ENCODE results near the gene PRM2.

DNA sequence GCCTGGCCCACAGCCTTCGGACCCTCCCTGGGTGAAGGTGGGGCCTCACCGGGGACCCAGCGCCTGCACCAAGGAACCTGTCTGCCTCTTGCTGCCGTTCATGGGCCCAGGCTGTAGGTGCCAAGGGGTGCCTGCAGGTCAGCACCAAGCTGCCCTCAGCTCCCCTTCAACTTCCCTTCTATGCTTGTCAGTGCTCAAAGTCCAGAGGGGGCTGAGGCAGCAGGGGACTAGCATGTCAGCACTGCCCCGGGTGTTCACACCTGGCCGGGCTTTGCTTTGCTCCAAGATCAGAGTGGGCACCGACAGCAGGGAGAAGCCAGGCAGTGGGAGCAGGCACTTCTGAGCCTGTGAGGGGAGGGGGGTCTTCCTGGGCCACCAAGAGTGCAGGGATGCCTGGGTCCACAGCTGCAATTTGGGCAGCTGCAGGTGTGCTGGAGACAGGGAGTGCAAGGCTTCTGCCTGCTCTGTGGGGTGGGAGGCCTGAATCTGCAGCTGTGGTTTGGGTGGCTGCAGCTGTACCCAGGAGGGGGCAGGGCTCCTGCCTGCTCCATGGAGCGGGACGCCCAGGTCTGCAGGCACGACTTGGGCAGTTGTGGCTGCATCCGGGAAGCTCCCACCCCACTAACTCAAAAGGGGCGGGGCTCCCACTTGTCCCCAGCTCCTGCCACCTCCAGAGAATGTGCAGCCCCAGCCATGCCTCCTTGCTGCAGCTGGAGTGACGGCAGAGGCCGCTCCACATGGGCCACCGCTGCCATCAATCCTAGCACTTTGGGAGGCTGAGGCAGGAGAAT lies 32.4 kb upstream of the PRM2 start:
- TF ChIP-seq ZNF274 (IDR thresholded peaks at IDR 0.05; ENCODE audit: low read depth, low read length) (no peak), YY1 (IDR thresholded peaks at IDR 0.05; ENCODE audit: insufficient read depth, insufficient read length) (no peak)
